Stimulated activated CD4-positive, alpha-beta T cell treated with anti-CD3 and anti-CD28 coated beads, Interleukin-15, amount 100 ng/mL, for 48 hours (primary cell): Measurements from ENCODE around the gene OR10G8.
"Not testable (repeated sequence)": the region's sequence is repeated elsewhere in the genome, so short reads cannot be mapped to it uniquely, and the experiment has no call there.

Experiments
- DNase-seq, 2 donors: peaks; one replicate each; pipeline ENCODE4 v3.0.0-alpha.2; 2020; ENCODE audit warnings: low read depth in 2 of 2

Gene OR10G8, protein sequence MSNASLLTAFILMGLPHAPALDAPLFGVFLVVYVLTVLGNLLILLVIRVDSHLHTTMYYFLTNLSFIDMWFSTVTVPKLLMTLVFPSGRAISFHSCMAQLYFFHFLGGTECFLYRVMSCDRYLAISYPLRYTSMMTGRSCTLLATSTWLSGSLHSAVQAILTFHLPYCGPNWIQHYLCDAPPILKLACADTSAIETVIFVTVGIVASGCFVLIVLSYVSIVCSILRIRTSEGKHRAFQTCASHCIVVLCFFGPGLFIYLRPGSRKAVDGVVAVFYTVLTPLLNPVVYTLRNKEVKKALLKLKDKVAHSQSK

DNA sequence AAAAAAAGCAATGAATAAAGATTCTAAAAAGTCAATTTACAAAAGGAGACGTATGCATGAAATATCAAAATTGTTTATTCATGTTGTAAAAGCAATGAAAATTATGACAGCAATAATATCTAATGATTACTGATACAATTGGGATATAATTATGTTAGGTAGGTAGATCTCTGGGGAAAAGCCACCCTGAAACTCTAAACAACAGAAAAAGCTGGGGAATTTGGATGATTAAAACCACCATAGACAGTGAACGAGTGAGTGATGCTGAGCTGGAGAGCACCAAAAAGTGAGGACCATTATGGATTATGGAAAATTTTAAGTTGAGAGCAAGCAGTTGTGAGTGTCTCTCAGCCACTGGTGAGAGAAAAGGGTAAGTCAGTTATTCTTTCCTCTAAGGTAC, at the start of gene OR10G8:
TSS of gene OR10G8 (plus strand) at position 301 of the 400 bp plus-strand sequence. CDS start 2,825 bp downstream, outside the sequence.
- no peak for DNase-seq

DNA sequence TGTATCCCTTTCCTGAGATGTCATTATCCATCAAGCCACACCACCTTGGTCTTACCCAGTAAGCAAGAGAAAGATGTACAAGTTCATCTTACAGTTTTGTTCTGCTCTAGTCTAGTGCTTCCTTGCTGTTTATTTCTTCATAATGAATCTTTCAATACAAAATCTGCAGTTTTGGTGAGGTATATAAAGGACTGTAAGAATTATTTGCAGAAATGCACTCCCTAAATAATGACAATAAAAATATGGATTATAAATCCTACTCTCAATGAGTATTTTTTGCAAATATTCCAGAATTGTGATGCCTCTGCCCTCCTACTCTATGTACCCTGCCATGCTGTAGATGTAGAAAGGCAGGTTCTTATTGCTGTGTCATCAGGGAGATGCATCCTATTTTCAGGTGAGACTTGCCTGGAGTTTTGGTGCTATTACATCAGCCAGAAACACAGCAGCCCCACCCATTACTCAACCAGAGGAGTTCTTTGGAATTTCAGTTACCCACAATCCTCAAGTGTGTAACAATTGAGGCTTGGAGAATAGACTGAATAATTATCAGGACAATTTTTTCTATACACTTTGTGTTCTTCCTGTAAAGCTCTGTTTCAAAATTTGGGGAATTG, 48.8 kb upstream of the OR10G8 start, which contains the start of gene OR10S1:
TSS of gene OR10S1 (minus strand) at position 51 of the 617 bp plus-strand sequence. CDS start 117 bp downstream, outside the sequence.
- no peak for DNase-seq

DNA sequence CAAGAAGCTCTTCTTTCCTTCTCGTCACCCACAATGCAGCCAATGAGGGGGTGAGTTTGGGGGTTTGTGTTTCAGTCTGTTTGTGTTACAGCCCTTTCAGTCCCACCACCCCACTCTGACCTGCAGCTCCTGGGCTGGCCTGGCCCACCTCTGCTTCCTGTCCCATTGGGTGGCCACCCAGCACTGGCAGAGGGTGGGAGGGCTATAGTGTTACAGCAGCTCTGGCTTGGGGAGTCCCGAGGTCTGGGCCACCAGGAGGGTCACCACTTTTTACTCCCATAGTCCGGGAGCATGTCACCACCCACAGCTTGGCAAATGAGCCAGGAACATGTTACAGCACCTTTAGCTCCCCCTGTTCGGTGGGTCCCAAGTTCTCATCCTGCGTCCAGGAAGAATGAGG, 47.3 kb upstream of the OR10G8 start:
- no peak for DNase-seq

DNA sequence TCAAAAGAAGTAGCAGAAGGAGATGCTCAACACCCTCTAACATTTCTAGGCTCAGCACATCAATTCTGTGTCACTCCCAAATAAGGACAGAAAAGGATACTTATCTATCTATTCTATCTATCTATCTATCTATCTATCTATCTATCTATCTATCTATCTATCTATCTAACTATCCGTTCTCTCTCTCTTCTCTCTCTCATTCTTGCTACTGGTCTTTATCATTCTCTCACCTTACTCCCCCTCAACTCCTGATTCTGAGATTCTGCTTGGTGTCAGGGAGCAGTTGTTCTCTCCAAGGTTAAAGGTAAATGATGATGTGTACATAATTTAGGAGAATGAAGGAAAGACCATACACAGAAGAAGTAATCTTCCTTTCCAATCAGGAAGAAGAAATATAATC, 31.5 kb upstream of the OR10G8 start, which contains the start of gene OR10G6:
TSS of gene OR10G6 (minus strand) at position 43 of the 400 bp plus-strand sequence. CDS start at position 43, 0 bp downstream.
- no peak for DNase-seq

DNA sequence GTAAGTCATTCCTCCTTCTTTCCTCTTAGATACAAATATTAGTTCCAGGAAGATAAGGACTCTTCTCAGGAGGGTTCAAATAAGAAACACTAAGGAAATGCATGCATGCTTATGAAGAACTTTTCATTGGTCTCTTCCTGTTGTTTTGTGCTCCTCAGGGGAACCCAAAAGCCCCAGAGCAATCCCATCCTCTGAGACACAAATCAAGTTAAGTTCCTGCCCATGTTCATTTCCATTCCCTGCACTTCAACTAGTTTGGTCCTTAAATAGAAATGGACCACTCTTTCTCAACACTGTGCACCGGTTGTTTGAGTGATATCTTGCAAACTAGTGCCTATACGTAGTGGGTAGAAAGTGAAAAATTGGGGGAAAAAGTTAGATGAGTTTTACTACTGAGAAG, 13.9 kb upstream of the OR10G8 start, which contains the start of gene OR10G4:
TSS of gene OR10G4 (plus strand) at position 301 of the 400 bp plus-strand sequence. CDS start 2,578 bp downstream, outside the sequence.
- DNase-seq: no peak

DNA sequence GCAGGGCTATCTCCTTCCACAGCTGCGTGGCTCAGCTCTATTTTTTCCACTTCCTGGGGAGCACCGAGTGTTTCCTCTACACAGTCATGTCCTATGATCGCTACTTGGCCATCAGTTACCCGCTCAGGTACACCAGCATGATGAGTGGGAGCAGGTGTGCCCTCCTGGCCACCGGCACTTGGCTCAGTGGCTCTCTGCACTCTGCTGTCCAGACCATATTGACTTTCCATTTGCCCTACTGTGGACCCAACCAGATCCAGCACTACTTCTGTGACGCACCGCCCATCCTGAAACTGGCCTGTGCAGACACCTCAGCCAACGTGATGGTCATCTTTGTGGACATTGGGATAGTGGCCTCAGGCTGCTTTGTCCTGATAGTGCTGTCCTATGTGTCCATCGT, 10.8 kb upstream of the OR10G8 start:
- not testable (repeated sequence) for DNase-seq

DNA sequence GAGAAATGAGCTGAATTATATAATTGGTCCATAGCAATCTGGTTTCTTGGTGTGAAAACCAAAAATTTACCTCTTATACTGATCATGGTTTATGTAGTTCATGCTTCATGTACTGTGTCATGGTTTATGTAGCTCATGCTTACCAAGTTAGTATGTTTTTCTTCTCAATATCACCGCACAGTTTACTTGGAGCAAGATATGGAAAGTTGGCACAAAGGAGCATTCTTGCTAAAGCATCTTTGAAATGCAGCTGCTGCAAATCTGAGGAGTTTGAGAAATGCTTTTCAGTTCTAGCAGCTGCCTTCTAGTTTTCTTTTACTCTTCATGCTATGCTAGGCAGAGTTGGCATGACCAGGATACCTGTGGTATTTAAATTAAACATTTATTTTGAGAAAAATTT, 10.1 kb downstream of the OR10G8 start:
- no peak for DNase-seq

DNA sequence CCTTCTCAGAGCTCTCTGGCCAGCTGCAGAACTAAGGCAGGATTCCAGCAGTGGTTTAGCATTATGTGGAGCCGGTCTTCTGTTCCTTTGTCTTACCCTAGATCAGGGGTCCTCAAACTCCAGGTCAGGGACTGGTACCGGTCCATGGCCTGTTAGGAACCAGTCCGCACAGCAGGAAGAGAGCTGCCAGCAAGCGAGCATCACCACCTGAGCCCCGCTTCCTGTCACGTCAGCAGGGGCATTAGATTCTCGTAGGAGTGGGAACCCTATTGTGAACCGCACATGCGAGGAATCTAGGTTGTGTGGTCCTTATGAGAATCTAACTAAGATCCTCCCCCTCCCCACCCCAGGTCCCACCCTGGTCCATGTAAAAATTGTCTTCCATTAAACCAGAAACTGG, 13.0 kb downstream of the OR10G8 start:
- DNase-seq: no peak

DNA sequence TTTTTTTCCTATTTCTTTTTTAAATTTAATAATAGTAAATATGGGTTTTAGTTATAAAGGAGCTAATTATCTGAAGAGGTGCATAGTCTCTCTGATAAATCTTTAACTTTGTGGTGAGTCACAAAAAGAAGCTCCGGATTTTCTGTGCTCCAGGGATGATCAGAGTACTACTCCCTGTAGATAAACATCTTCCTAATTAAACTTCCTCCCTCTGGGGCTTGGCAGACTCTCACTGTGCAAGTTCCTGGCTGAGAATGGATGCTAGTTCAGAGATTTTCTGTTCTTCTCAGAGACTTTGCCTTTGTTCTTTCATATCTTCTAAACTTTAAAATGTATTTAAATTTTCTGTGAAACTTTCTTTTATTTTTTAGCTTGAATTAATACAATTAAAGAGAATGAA, 14.7 kb downstream of the OR10G8 start, which contains the start of gene OR10G7:
TSS of gene OR10G7 (minus strand) at position 72 of the 400 bp plus-strand sequence. CDS start 2,324 bp downstream, outside the sequence.
- no peak for DNase-seq

DNA sequence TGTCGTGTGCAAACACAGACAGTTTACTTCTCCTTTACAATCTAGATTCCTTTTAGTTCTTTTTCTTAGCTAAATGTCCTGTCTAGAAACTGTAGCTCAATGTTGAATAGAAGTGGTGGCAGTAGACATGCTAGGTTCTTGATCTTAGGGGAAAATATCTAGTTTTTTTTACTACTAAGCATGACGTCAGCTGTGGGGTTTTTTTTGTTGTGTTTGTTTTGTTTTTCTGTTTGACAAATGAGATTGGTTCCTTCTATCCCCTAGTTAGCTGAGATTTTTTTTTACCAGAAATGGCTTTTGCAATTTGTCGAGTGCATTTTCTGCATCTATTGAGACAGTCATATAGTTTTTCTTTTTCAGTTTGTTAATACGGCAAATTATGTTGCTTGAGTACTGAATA, 16.8 kb downstream of the OR10G8 start:
- no peak for DNase-seq

DNA sequence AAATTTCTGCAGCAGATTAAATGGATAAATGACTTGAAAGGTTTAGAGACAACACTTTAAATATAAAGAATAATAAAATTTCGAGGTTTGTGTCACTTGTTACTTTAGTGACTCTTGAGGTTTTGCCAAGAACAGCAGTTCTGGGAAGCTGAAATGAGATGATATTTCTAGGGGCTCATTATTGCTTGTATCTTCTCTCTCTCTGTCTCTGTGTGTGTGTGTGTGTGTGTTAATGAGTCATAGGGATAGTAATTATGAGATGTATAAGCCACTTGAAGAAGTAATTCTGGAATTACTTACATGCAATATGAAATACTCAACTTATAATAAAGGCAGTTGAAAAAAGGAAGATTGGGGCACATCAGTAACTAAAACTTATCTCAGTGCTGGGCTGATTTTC, 24.1 kb downstream of the OR10G8 start:
- DNase-seq: no peak

DNA sequence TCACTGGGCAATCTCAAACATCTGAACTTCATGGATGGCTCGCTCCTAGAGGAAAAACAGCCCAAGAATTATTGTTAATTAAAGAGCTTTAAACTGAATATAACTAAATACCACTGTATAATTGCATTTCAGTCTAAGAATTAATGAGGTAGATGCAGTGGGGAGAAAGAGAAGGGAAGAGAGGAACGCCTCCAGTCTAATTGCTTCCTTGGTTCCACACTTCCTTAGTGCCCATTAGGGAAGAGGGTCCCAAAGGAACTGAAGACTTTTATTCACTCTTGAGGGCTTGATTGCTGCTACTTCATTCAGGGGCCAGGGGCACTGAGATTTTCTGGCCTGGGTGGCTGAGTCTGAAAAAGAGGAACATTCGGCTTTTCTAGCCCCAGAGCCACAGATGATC, 26.4 kb downstream of the OR10G8 start:
- DNase-seq: no peak

DNA sequence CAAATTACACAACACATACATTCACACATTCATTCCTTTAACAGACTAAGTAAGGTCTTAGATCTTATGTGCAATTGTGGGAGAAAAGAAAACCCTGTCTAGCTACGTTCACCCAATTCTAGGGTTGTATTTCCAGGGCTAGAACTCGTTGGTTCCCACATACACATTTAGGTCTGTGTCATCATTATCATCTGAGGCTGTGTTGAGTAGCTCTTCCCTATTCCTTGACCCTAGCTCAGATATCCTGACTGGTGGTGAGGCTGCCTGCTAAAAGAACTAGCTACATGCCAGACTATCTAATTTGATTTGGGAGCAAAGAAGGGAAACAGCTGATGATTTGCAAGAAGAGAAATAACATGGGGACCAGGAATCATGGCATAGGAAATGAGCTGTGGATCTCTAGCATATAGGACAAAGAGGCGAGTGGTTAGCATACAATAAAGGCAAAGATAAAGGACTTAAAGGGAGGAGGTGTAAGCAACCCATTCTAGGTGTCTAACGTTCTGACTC, 42.1 kb downstream of the OR10G8 start:
- DNase-seq: no peak

DNA sequence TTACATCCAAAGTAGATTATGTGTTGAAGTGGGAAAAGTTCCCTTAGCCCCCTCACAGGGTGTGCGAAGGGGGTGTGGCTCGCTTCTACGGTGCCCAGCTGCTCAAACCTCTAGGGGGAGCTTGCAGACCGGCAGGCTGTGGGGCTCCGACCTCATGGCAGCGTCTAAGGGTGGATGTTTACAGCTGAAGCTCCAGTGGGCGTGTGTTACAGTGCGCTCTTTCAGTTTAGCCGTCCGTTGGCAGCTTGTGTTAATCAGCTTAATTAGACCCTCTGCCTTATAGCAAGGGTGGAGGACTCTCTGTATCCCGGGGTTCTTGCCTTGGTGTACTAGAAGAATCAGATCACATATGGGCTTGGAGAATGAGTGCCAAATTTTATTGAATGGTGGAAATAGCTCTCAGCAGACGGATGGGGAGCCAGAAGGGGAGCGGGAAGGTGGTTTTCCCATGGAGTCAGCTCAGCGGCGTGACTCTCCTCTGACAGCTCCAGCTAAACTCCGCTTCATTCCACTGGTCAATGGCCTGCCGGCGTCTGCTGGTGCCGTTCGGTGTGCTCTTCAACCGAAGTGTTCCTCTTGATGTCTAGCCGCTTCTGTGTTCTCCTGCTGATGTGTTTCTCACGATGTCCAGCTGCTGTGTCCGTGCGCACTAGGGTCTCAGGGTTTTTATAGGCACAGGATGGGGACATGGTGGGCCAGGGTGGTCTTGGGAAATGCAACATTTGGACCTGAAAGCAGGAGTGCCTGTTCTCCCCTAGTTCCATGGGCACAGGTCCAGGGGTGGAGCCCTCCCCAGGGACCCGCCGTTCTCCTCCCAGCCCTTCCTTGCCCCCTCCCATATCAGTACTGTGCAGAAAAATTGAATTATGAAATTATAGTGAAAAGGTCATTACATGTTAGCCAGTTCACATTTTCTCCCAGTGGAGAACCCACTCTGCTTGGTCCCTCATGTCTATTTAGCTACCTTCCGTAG, 43.1 kb downstream of the OR10G8 start:
- peak; percentile 11 to 26 for DNase-seq

DNA sequence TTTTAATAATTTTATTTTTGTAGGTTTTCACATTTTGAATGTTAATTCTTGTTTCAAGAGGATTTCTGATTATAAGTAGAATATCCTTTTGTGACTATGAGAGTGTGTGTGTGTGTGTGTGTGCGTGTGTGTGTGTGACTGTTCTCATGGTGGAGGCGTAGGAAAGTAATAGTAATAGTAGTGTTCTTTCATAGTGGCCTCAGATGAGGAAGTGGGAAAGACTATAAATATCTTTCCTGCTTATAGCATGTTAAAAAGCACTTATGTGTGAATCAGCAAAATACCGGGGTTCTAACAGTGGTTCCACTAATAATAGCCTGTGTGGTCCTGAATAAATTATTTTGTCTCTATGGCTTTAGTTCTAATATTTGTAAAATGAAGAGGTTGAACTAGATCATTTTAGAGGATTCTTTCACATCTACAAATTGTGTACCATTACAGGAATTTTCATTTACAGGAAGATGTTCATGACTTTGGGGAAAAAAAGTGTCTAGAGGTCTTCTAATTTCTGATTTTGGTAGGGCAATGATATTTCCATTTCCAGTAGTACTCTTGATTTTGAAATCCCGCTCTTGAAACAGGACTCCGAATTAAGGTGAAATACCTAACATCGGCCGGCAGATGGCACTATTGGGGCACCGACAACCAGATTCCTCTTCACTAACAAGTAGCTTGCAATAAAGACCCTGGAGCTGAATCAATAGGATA, 44.5 kb downstream of the OR10G8 start:
- DNase-seq: peak; percentile 33 to 46

DNA sequence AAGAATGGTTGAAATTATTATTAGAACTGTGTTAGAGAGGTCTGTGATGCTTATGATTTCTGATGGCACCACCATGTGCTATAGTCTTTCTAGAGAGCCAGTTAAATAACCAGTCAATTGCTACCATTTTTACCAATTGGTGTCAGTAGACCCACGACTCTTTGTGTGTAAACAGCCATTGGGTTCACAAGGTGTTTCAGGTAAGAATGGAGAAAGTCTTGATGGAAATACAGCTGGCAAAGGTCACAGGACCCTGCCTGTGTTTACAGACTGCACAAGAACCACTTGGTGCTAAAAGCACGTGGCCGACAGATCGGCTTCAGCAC, 45.0 kb downstream of the OR10G8 start:
- DNase-seq: no peak

DNA sequence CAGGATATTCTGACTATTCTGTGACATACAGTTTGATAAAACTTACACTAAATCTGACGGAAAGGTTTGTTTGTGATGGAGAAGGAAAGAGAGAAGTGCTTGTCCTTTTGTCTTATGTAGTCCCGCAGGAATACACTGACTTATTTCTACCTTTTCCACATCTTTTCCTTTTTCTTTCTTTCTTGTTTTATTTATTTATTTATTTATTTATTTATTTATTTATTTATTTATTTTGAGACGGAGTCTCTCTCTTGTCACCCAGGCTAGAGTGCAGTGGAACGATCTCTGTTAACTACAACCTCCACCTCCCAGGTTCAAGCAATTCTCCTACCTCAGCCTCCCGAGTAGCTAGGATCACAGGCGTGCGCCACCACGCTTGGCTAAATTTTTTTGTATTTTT, 45.5 kb downstream of the OR10G8 start:
- DNase-seq: no peak

DNA sequence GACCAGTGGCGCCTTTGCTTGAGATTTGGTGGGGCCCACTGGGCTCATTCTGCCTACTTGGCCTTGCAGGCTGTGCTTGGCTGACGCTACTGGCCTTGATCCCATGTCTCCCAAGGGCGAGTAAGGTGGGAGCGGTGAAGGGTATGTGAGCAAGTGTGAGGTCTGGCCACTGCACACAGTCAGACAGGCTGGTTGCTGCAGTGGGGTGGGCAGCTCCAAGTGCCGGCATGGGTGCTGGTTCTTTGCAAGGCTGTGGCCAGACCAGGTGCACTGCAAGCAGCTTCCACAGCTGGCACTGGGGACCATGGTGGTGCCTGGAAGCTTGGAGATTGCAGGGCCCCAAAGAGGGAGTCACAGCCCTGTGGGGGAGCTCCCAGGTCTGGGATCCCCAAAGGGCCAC, 48.0 kb downstream of the OR10G8 start:
- DNase-seq: no peak

DNA sequence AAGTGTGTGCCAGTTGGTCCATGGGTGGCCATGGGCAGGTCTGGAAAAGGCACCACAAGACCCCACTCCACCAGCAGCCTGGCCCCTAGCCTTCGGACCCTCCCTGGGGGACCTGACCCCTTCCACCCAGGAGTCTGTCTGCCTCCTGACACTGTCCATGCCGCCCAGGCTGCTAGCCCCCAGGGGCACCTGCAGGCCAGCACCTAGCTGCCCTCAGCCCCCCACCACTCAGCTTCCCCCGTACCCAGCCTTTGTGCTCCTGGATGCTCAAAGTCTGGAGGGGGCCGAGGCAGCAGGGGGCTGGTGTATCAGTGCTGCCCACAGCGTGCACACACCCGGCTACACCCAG, 48.9 kb downstream of the OR10G8 start:
- no peak for DNase-seq

DNA sequence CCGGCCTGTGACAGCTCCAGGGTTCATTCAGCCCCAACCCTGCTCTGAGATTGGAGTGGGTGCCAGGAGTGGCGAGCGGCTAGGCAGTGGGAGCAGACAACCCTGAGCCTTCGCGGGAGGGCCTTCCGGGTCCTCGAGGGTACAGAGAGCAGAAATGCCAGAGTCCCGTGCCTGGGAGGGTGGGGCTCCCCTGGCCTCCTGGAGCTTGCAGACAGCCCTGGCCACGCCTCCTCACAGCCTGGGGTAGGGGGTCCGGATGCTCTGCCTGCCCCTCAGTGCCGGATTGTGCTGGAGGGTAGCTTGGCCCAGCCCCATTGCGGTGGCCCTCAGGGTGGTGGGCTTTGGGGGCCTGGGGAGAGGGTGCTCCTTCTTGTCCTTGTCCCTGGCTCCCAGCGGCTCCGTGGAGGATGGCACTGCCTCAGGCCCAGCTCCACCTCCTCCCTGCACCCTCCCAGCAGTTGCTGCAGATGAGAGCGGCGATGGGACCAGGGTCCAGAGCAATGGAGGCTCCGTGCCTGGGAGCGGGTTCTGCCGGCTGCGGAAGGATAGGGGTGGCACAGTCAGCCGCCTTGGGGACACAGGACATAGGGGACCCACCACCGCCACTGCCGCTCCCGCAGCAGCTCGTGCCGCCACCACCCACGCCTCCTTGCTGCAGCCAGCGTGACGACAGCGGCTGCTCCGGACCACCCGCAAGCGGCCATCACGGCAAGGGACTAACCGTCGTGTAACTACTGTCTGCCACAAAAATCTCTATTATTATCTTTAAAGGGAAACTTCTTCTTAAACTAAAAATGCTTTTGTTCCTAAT, 49.4 kb downstream of the OR10G8 start:
- DNase-seq: no peak
